OCI-LY1 (cell line): Measurements from ENCODE around the gene KLHL15.

Source experiments
- EZH2 ChIP-seq: fragments of 200-600 bp; sonication (generic), shearing (Covaris generic); IDR thresholded peaks from 2 replicates; pipeline ENCODE4 v1.8.0; 2017; ENCODE audit warnings: borderline replicate concordance, mixed run types, mild to moderate bottlenecking, antibody characterized with exemption, low read length, moderate library complexity, mixed read lengths
- TF ChIP-seq, protein P1 (sequence below): fragments of 200-600 bp; sonication (generic), shearing (Covaris generic); IDR thresholded peaks from 2 replicates; pipeline ENCODE4 v1.5.1; 2017; ENCODE audit warnings: mild to moderate bottlenecking, antibody characterized with exemption, low read length, moderate library complexity, mixed read lengths

DNA sequence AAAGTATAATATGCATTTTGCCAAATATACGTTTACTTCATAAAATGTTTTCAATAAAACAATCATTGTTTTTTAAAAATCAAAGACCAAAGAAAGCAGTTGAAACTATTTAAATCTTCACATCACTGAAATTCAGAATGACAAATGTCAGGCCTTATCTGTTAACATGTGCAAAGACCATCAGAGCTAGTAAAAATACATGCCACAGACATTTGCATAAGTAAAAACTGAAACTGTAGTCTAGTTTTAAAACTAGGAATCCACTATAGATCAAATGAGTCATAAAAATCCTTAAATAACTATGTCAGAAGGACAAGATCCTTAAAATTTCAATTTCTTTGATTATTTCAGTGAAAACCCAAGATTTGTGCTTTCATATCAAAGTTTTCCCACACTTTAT lies 24.8 kb downstream of the KLHL15 start:
- TF ChIP-seq, protein P1, sequence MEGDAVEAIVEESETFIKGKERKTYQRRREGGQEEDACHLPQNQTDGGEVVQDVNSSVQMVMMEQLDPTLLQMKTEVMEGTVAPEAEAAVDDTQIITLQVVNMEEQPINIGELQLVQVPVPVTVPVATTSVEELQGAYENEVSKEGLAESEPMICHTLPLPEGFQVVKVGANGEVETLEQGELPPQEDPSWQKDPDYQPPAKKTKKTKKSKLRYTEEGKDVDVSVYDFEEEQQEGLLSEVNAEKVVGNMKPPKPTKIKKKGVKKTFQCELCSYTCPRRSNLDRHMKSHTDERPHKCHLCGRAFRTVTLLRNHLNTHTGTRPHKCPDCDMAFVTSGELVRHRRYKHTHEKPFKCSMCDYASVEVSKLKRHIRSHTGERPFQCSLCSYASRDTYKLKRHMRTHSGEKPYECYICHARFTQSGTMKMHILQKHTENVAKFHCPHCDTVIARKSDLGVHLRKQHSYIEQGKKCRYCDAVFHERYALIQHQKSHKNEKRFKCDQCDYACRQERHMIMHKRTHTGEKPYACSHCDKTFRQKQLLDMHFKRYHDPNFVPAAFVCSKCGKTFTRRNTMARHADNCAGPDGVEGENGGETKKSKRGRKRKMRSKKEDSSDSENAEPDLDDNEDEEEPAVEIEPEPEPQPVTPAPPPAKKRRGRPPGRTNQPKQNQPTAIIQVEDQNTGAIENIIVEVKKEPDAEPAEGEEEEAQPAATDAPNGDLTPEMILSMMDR = no peak
- TF ChIP-seq EZH2 = no peak
